HepG2 (cell line): ENCODE measurements around the gene SNAPC3. TPM values are rescaled to one million over a fixed set of nuclear protein-coding genes. Genes with fewer than 3 reads are reported as not detected.

Experiments
- ATAD3A ChIP-seq: sonication (generic); formaldehyde crosslinking; IDR thresholded peaks from 2 replicates; pipeline ENCODE4 v1.4.0; 2020; ENCODE audit warnings: missing genetic modification reagents
- BCL6 ChIP-seq: IDR thresholded peaks from 2 replicates; pipeline ENCODE4 v1.6.1; 2016; ENCODE audit warnings: missing genetic modification reagents, missing compliant biosample characterization
- CEBPB ChIP-seq: IDR thresholded peaks from 2 replicates; pipeline ENCODE4 v1.6.1; 2011; ENCODE audit warnings: low read depth, low read length, improper control_type of control experiment, borderline replicate concordance
- GABPB1 ChIP-seq: IDR thresholded peaks from 2 replicates; pipeline ENCODE4 v1.6.1; 2016; ENCODE audit warnings: mild to moderate bottlenecking, missing genetic modification reagents, moderate library complexity, missing compliant biosample characterization
- NCOR1 ChIP-seq: fragments of 200-600 bp; sonication (generic); IDR thresholded peaks from 2 replicates; pipeline ENCODE4 v1.7.0; 2017; ENCODE audit warnings: antibody characterized with exemption, low read length, borderline replicate concordance
- NFE2 ChIP-seq: sonication (generic); formaldehyde crosslinking; IDR thresholded peaks from 2 replicates; pipeline ENCODE4 v1.4.0; 2020; ENCODE audit warnings: missing genetic modification reagents
- SP140L ChIP-seq: sonication (generic); formaldehyde crosslinking; IDR thresholded peaks from 2 replicates; pipeline ENCODE4 v1.4.0; 2020; ENCODE audit warnings: missing genetic modification reagents, borderline replicate concordance
- TGIF2 ChIP-seq: IDR thresholded peaks from 2 replicates; pipeline ENCODE4 v1.6.1; 2016; ENCODE audit warnings: control low read depth, missing compliant biosample characterization
- THAP11 ChIP-seq: IDR thresholded peaks from 2 replicates; pipeline ENCODE4 v1.6.1; 2016; ENCODE audit warnings: missing biosample characterization, missing genetic modification reagents
- ZNF17 ChIP-seq: sonication (generic); formaldehyde crosslinking; IDR thresholded peaks from 2 replicates; pipeline ENCODE4 v1.5.0; 2020; ENCODE audit warnings: mild to moderate bottlenecking, missing genetic modification reagents
- ZNF263 ChIP-seq: sonication (generic); formaldehyde crosslinking; IDR thresholded peaks from 2 replicates; pipeline ENCODE4 v1.4.0; 2020; ENCODE audit warnings: missing genetic modification reagents
- ZNF34 ChIP-seq: sonication (generic); formaldehyde crosslinking; IDR thresholded peaks from 2 replicates; pipeline ENCODE4 v1.4.0; 2020; ENCODE audit warnings: mild to moderate bottlenecking, missing genetic modification reagents, borderline replicate concordance
- ZNF543 ChIP-seq: sonication (generic); formaldehyde crosslinking; IDR thresholded peaks from 2 replicates; pipeline ENCODE4 v1.4.0; 2020; ENCODE audit warnings: mild to moderate bottlenecking, missing genetic modification reagents
- ZNF644 ChIP-seq: IDR thresholded peaks from 2 replicates; pipeline ENCODE4 v1.6.1; 2016; ENCODE audit warnings: low read depth
- ZNF737 ChIP-seq: sonication (generic); formaldehyde crosslinking; IDR thresholded peaks from 2 replicates; pipeline ENCODE4 v1.5.0; 2020; ENCODE audit warnings: missing genetic modification reagents, mild to moderate bottlenecking, borderline replicate concordance
- ZNF773 ChIP-seq: sonication (generic); formaldehyde crosslinking; IDR thresholded peaks from 2 replicates; pipeline ENCODE4 v1.4.0; 2020; ENCODE audit warnings: missing genetic modification reagents, borderline replicate concordance
- ZNF777 ChIP-seq: sonication (generic); formaldehyde crosslinking; IDR thresholded peaks from 2 replicates; pipeline ENCODE4 v1.4.0; 2020; ENCODE audit warnings: missing genetic modification reagents
- ZSCAN9 ChIP-seq: IDR thresholded peaks from 2 replicates; pipeline ENCODE4 v1.6.1; 2016; ENCODE audit warnings: borderline replicate concordance
- polyA plus RNA-seq, 8 experiments: library from polyadenylated mRNA; depleted of rRNA in 3 of 8; stranded (reverse) in 7 of 8; unstranded in 1 of 8; fragments of >200 nt; fragmentation: Illumina TruSeq in 4 of 8; extraction: Trizol in 4 of 8; gene quantifications; 2 replicates each; pipeline versions ENCODE4 v1.2.1 to v1.2.3, GENCODE V29; 2011 to 2016; ENCODE audit warnings: low read depth in 4 of 8, missing spikeins in 1 of 8, mixed read lengths in 1 of 8; ENCODE audit not compliant: insufficient read depth in 1 of 8
- total RNA-seq, 5 experiments: library from RNA; depleted of rRNA; stranded (reverse); fragments of >200 nt; fragmentation: Illumina TruSeq; extraction: Trizol; gene quantifications; 2 replicates each; pipeline ENCODE4 v1.2.3, GENCODE V29; 2016; ENCODE audit warnings: low read depth in 1 of 5
- TF ChIP-seq, protein P1 (sequence below): sonication (generic); formaldehyde crosslinking; IDR thresholded peaks from 2 replicates; pipeline ENCODE4 v1.5.1; 2020; ENCODE audit warnings: missing genetic modification reagents, mild to moderate bottlenecking, borderline replicate concordance
- TF ChIP-seq, protein P2 (sequence below), 2 experiments: sonication (generic) in 1 of 2; formaldehyde crosslinking in 1 of 2; IDR thresholded peaks; 2 replicates each; pipeline versions ENCODE4 v1.4.0 to v1.6.1; 2016 to 2020; ENCODE audit warnings: borderline replicate concordance in 1 of 2, low read depth in 1 of 2, mild to moderate bottlenecking in 1 of 2, missing genetic modification reagents in 1 of 2
- TF ChIP-seq, protein P3 (sequence below): sonication (generic); formaldehyde crosslinking; IDR thresholded peaks from 2 replicates; pipeline ENCODE4 v1.8.0; 2022; ENCODE audit warnings: missing genetic modification reagents, mild to moderate bottlenecking, borderline replicate concordance
- TF ChIP-seq, protein P4 (sequence below): IDR thresholded peaks from 2 replicates; pipeline ENCODE4 v1.6.1; 2018; ENCODE audit warnings: missing genetic modification reagents

SNAPC3 gene
- total and polyA plus RNA-seq, 2 of the 13 experiments (the other 11 are each of a cell fraction or from before 2014, with no cell fraction given): 25.6 to 26.0 TPM

DNA sequence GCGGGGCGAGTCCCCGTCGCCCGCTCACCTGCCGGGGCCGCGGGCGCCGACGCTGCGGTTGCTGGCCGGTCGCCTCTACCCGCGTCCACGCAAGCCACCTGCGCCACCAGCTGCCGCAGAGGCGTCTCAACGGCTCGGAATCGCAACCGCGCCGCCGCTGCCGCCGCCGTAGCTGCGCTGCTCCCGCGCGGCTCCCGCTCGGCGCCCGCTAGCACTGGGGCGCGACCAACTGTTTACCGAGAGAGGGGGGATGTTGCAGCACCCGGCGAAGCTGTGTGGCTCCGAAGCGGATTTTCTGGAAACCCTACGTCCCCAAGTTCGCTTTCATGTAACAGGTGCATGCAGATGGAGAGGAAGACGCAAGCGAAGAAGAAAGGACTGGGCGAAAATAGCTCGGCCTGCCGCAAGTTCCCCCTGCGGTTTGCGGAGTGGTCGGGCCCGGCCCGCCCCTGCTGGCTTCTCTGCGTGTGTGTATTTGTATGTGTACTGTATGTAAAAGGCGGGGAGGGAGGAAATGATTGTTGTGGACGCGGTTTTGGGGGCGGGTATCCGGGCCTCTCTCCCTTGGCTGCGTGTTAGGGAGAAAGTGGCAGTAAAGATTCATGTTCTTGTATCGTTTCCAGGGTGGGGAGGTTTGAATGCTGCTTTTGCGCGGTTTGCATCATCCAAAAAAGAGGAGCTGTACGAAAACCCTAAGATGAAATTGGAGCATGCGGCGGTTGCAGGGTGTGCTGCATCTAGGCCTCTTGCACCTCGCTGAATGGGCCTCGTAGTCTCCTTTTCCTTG, 88.3 kb downstream of the SNAPC3 start, which contains the start of gene PSIP1 (continued):
- TF ChIP-seq ZSCAN9 (CRISPR knock-in tag) (no peak), ZNF263 (CRISPR knock-in tag) (peak; percentile 43; the same call in 1 of the 2 replicates), ZNF543 (CRISPR knock-in tag) (0 out of 2 replicates have a peak, but pooled peaks have one; percentile 27), BCL6 (CRISPR knock-in tag) (no peak), GABPB1 (peak; percentile 63; the same call in 1 of the 2 replicates), NFE2 (CRISPR knock-in tag) (no peak), NCOR1 (no peak), CEBPB (no peak), ATAD3A (no peak), TGIF2 (no peak), SP140L (no peak), ZNF17 (no peak), ZNF644 (CRISPR knock-in tag) (no peak), ZNF777 (CRISPR knock-in tag) (peak; percentile 77; the same call in 1 of the 2 replicates), ZNF34 (CRISPR knock-in tag) (no peak), THAP11 (CRISPR knock-in tag) (peak; percentile 37; the same call in 1 of the 2 replicates), ZNF773 (CRISPR knock-in tag) (no peak), ZNF737 (CRISPR knock-in tag) (no peak)
- TF ChIP-seq, protein P1, sequence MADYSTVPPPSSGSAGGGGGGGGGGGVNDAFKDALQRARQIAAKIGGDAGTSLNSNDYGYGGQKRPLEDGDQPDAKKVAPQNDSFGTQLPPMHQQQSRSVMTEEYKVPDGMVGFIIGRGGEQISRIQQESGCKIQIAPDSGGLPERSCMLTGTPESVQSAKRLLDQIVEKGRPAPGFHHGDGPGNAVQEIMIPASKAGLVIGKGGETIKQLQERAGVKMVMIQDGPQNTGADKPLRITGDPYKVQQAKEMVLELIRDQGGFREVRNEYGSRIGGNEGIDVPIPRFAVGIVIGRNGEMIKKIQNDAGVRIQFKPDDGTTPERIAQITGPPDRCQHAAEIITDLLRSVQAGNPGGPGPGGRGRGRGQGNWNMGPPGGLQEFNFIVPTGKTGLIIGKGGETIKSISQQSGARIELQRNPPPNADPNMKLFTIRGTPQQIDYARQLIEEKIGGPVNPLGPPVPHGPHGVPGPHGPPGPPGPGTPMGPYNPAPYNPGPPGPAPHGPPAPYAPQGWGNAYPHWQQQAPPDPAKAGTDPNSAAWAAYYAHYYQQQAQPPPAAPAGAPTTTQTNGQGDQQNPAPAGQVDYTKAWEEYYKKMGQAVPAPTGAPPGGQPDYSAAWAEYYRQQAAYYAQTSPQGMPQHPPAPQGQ: no peak
- TF ChIP-seq, protein P2, sequence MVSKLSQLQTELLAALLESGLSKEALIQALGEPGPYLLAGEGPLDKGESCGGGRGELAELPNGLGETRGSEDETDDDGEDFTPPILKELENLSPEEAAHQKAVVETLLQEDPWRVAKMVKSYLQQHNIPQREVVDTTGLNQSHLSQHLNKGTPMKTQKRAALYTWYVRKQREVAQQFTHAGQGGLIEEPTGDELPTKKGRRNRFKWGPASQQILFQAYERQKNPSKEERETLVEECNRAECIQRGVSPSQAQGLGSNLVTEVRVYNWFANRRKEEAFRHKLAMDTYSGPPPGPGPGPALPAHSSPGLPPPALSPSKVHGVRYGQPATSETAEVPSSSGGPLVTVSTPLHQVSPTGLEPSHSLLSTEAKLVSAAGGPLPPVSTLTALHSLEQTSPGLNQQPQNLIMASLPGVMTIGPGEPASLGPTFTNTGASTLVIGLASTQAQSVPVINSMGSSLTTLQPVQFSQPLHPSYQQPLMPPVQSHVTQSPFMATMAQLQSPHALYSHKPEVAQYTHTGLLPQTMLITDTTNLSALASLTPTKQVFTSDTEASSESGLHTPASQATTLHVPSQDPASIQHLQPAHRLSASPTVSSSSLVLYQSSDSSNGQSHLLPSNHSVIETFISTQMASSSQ (IDR thresholded peaks at IDR 0.05; ENCODE audit: low read depth): no peak
- TF ChIP-seq, protein P2 (CRISPR knock-in tag; IDR thresholded peaks at IDR 0.05; ENCODE audit: borderline replicate concordance): peak; percentile 35; the same call in 1 of the 2 replicates
- TF ChIP-seq, protein P3, sequence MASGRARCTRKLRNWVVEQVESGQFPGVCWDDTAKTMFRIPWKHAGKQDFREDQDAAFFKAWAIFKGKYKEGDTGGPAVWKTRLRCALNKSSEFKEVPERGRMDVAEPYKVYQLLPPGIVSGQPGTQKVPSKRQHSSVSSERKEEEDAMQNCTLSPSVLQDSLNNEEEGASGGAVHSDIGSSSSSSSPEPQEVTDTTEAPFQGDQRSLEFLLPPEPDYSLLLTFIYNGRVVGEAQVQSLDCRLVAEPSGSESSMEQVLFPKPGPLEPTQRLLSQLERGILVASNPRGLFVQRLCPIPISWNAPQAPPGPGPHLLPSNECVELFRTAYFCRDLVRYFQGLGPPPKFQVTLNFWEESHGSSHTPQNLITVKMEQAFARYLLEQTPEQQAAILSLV (CRISPR knock-in tag): peak; percentile 80; the same call in 1 of the 2 replicates
- TF ChIP-seq, protein P4, sequence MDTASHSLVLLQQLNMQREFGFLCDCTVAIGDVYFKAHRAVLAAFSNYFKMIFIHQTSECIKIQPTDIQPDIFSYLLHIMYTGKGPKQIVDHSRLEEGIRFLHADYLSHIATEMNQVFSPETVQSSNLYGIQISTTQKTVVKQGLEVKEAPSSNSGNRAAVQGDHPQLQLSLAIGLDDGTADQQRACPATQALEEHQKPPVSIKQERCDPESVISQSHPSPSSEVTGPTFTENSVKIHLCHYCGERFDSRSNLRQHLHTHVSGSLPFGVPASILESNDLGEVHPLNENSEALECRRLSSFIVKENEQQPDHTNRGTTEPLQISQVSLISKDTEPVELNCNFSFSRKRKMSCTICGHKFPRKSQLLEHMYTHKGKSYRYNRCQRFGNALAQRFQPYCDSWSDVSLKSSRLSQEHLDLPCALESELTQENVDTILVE (CRISPR knock-in tag): no peak; the same call in 1 of the 2 replicates
